Esophagus squamous epithelium (tissue), 4 donors: ENCODE measurements around the gene DPP9.

Experiments
- CTCF ChIP-seq, 6 experiments: fragments of 450-650 bp in 4 of 6; fragments of 200-600 bp in 2 of 6; sonication (generic) in 2 of 6; IDR thresholded peaks; one replicate each; pipeline ENCODE4 v1.5.1; 2016 to 2019; ENCODE audit warnings: antibody characterized with exemption in 6 of 6, mild to moderate bottlenecking in 4 of 6, moderate library complexity in 4 of 6
- POLR2A ChIP-seq, 4 donors: fragments of 450-650 bp; IDR thresholded peaks; one replicate each; pipeline ENCODE4 v1.6.1; 2017; ENCODE audit warnings: antibody characterized with exemption in 4 of 4, mild to moderate bottlenecking in 4 of 4, moderate library complexity in 3 of 4

- no peak for TF ChIP-seq CTCF (IDR thresholded peaks at IDR 0.05)
- no peak for TF ChIP-seq POLR2A (IDR thresholded peaks at IDR 0.05)
These were observed 26.3 kb downstream of the DPP9 start for GRCh38 chr19:4697304-4697703.
